CD4-positive, CD25-positive, alpha-beta regulatory T cell (primary cell): Measurements from ENCODE around the gene KANSL3. TPM values are rescaled to one million over a fixed set of nuclear protein-coding genes. Genes with fewer than 3 reads are reported as not detected.

Experiments
- ATAC-seq, 2 donors: fragments of 150-1000 bp; cut with Tn5 transposase; one replicate each; pipeline ENCODE4 v1.10.0; 2021; ENCODE audit warnings: low read depth in 2 of 2, moderate number of reproducible peaks in 2 of 2, moderate library complexity in 1 of 2
- DNase-seq, 3 donors: peaks; one replicate each; pipeline versions ENCODE4 v3.0.0 to v3.0.0-alpha.2; 2012 to 2022; ENCODE audit warnings: mixed read lengths in 1 of 3
- H3K27ac ChIP-seq: one replicate; pipeline ENCODE4 v1.7.0; 2013; ENCODE audit warnings: mild to moderate bottlenecking, low read length; ENCODE audit not compliant: insufficient read depth, poor library complexity, severe bottlenecking
- H3K27me3 ChIP-seq: one replicate; pipeline ENCODE4 v1.7.0; 2013; ENCODE audit warnings: low read length; ENCODE audit not compliant: control insufficient read depth, insufficient read depth
- H3K36me3 ChIP-seq: one replicate; pipeline ENCODE4 v1.7.0; 2013; ENCODE audit warnings: mild to moderate bottlenecking, low read length, moderate library complexity; ENCODE audit not compliant: control insufficient read depth, insufficient read depth
- H3K4me1 ChIP-seq: 2 replicates; pipeline ENCODE4 v1.7.0; 2013; ENCODE audit warnings: mild to moderate bottlenecking, low read length; ENCODE audit not compliant: insufficient read depth, control insufficient read depth, poor library complexity, severe bottlenecking
- H3K4me3 ChIP-seq: one replicate; pipeline ENCODE4 v1.7.0; 2013; ENCODE audit warnings: low read depth, mild to moderate bottlenecking, low read length, moderate library complexity
- H3K9me3 ChIP-seq, 2 experiments: 1 replicate in 1 of 2; 2 replicates in 1 of 2; pipeline ENCODE4 v1.7.0; 2013; ENCODE audit warnings: low read length in 2 of 2, mild to moderate bottlenecking in 1 of 2, moderate library complexity in 1 of 2; ENCODE audit not compliant: control insufficient read depth in 2 of 2
- H3K27ac Mint-ChIP-seq, 3 donors: one replicate each; pipeline ENCODE4 v1.8.0; 2020 to 2022; ENCODE audit warnings: mild to moderate bottlenecking in 3 of 3, mixed read lengths in 3 of 3, moderate library complexity in 2 of 3
- H3K27me3 Mint-ChIP-seq: one replicate; pipeline ENCODE4 v1.8.0; 2022; ENCODE audit warnings: mild to moderate bottlenecking, mixed read lengths
- H3K36me3 Mint-ChIP-seq: one replicate; pipeline ENCODE4 v1.8.0; 2020; ENCODE audit warnings: mixed read lengths
- H3K4me1 Mint-ChIP-seq, 4 donors: one replicate each; pipeline ENCODE4 v1.8.0; 2020 to 2022; ENCODE audit warnings: mixed read lengths in 4 of 4, mild to moderate bottlenecking in 1 of 4
- H3K4me3 Mint-ChIP-seq, 4 donors: one replicate each; pipeline ENCODE4 v1.8.0; 2020 to 2022; ENCODE audit warnings: mild to moderate bottlenecking in 4 of 4, mixed read lengths in 4 of 4, moderate library complexity in 3 of 4
- H3K9me3 Mint-ChIP-seq, 7 donors: one replicate each; pipeline ENCODE4 v1.8.0; 2020 to 2022; ENCODE audit warnings: mixed read lengths in 7 of 7, mild to moderate bottlenecking in 3 of 7, moderate library complexity in 2 of 7
- polyA plus RNA-seq, 4 donors: library from polyadenylated mRNA; unstranded; fragments of 300-500 nt; fragmentation: Illumina TruSeq; gene quantifications; one replicate each; pipeline ENCODE4 v1.2.3, GENCODE V29; 2021
- total RNA-seq: library from RNA; stranded (reverse); gene quantifications from one replicate; pipeline ENCODE4 v1.2.3, GENCODE V29; 2022

KANSL3 gene
- total and polyA plus RNA-seq, 5 donors from 2014 or later: 11.2 to 55.6 (median 13.8) TPM

DNA sequence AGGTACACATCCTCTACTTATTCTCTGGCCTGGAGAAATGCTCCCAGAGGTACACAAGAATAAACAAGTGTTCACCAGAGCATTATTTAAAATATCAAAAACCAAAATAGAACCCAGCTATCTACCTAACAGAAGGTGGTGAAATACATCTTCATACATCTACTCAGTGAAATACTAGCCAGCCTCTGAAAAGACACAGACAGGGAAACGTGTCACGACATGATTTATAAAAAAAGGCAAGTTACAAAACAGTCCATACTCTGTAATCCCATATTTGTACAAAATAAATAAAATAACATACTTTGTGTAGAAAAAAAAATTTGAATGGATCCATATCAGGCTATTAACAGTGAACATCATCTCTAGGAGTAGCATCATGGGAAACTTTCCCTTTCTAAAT, 38.2 kb downstream of the KANSL3 start:
- Histone ChIP-seq H3K4me1 (peaks cover 13% of the 10 kb centered on the region), H3K4me3 (no peak overlapping the region), H3K27me3 (no peaks in the 10 kb centered on the region), H3K27ac (no peak overlapping the region), H3K9me3 (no peaks in the 10 kb centered on the region), H3K36me3 (peaks cover 74% of the 10 kb centered on the region)
- Mint-ChIP-seq H3K4me1 (peaks cover 3 to 27% (median 17%) of the 10 kb centered on the region in 4 donors), H3K9me3 (no peaks in the 10 kb centered on the region), H3K4me3 (no peak overlapping the region), H3K36me3 (peaks cover 55% of the 10 kb centered on the region), H3K27me3 (no peaks in the 10 kb centered on the region), H3K27ac (peak overlapping the region in 1 of 3 donors; percentile 75)
- ATAC-seq: no peak
- no peak for DNase-seq

DNA sequence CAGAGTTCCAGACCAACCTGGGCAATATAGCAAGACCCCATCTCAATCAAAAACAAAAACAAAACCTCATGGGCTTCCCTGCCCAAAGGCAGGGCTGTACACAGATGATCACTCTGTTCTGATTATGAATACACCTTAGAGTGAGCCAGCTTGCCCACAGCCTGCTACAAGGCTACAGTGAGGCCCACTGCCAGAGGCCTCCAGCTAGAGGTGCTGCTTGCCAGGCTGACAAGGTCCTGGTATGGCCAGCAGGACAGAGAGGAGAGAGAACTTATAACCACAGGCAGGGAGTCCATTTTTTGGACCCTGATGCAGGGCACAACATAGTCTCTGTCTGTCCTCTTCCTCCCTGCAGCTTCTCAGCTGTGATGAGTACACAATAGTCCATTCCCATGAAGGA, 41.5 kb downstream of the KANSL3 start:
- Mint-ChIP-seq H3K27me3 (no peaks in the 10 kb centered on the region), H3K27ac (no peak overlapping the region), H3K4me1 (peaks cover 17 to 55% (median 37%) of the 10 kb centered on the region in 4 donors), H3K9me3 (no peaks in the 10 kb centered on the region), H3K36me3 (peaks cover 52% of the 10 kb centered on the region), H3K4me3 (no peak overlapping the region)
- ATAC-seq (no peak), DNase-seq (no peak)
- no peaks in the 10 kb centered on the region for H3K9me3 ChIP-seq
- no peaks in the 10 kb centered on the region for H3K27me3 ChIP-seq
- peaks cover 28% of the 10 kb centered on the region for H3K4me1 ChIP-seq
- no peak overlapping the region for H3K4me3 ChIP-seq
- peaks cover 54% of the 10 kb centered on the region for H3K36me3 ChIP-seq
- H3K27ac ChIP-seq: no peak overlapping the region

DNA sequence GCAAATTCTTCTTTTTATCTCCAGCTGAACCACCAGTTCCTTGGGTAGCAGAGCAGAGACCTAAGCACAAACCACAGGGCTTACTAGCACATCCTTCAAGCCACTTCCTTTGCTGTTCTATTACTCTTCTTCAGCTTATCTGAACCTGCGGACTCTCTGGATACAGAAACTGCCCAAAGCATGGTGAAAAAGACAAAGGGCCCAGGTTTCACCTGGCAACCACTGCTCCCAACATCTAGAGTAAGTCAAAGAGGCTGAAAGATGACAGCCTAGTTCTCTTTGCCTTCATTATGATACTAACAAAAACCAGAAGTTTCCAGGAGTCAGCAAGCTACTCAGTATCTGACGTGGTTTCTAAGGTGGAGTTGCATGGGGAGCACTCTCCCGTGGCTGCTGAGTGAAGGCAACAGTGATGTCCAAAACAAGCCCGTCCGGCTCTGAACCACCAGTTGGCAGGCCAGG, 43.4 kb downstream of the KANSL3 start:
- Mint-ChIP-seq H3K27me3 (no peaks in the 10 kb centered on the region), H3K9me3 (no peaks in the 10 kb centered on the region), H3K4me3 (peak overlapping the region; percentile 38 to 74 (median 56)), H3K4me1 (peaks cover 23 to 46% (median 37%) of the 10 kb centered on the region in 4 donors), H3K36me3 (peaks cover 43% of the 10 kb centered on the region), H3K27ac (peak overlapping the region; percentile 89 to 94 (median 93))
- peak in 2 of 3 donors; percentile 36 to 78 for DNase-seq
- H3K4me1 ChIP-seq: peaks cover 25% of the 10 kb centered on the region
- H3K27ac ChIP-seq: peak overlapping the region; percentile 73
- peak overlapping the region; percentile 60 for H3K4me3 ChIP-seq
- no peaks in the 10 kb centered on the region for H3K9me3 ChIP-seq
- no peaks in the 10 kb centered on the region for H3K27me3 ChIP-seq
- peaks cover 37% of the 10 kb centered on the region for H3K36me3 ChIP-seq
- peak; percentile 90 for ATAC-seq

DNA sequence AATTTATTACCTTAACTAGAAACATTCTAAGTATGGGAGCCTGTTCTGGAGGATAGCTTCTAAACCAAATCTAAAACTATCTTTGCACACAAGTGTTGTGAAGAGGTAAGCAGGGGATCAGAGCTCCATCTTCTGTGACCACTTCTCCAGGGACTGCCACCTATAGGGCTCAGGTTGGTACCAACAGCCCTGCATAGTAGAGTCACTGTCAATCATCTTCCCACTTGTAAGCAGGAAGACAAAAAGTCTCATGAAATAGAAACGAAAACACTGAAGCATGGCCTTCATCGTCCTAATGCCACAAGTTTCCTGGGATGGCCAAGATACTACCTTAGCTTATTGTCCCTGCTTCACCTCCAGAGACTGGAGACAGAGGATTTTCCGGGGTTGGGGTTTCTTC, 43.8 kb downstream of the KANSL3 start:
- peak overlapping the region; percentile 89 to 94 (median 93) for H3K27ac Mint-ChIP-seq
- no peak for DNase-seq
- H3K9me3 Mint-ChIP-seq: no peaks in the 10 kb centered on the region

DNA sequence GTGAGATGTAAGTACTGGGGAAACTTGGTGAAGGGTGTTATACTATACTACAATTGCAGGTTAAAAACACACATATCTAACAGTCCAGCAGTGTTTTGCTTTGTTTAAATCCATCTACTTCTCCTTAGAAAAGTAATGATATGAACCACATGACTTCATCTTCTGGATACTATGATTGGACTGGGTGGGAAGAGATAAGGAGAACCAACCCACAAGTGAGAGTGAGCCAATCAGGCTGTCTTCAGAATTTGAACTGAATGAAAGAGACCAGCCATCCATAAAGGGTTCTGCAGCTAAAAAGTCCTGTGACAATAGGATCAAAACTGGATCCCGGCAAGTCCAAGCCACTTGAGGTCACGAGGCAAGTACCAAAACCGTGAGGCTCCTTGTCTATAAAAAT, 46.6 kb downstream of the KANSL3 start:
- Mint-ChIP-seq H3K4me1 (peaks cover 38 to 52% (median 45%) of the 10 kb centered on the region in 4 donors), H3K4me3 (no peak overlapping the region), H3K36me3 (peaks cover 31% of the 10 kb centered on the region), H3K27ac (peak overlapping the region; percentile 3 to 52 (median 48)), H3K27me3 (no peaks in the 10 kb centered on the region), H3K9me3 (no peaks in the 10 kb centered on the region)
- no peak overlapping the region for H3K4me3 ChIP-seq
- no peaks in the 10 kb centered on the region for H3K9me3 ChIP-seq
- no peaks in the 10 kb centered on the region for H3K27me3 ChIP-seq
- ATAC-seq: no peak
- no peak for DNase-seq
- peaks cover 25% of the 10 kb centered on the region for H3K4me1 ChIP-seq
- peaks cover 18% of the 10 kb centered on the region for H3K36me3 ChIP-seq
- H3K27ac ChIP-seq: no peak overlapping the region

More for the DNA sequence above, 43.8 kb downstream of the KANSL3 start:
- H3K4me3 Mint-ChIP-seq: peak overlapping the region; percentile 38 to 74 (median 56)
- no peaks in the 10 kb centered on the region for H3K27me3 Mint-ChIP-seq
- H3K4me3 ChIP-seq: peak overlapping the region; percentile 60
- H3K4me1 ChIP-seq: peaks cover 25% of the 10 kb centered on the region
- peak; percentile 25 to 29 for ATAC-seq
- peak overlapping the region; percentile 73 for H3K27ac ChIP-seq
- H3K36me3 ChIP-seq: peaks cover 35% of the 10 kb centered on the region
- H3K36me3 Mint-ChIP-seq: peaks cover 39% of the 10 kb centered on the region
- peaks cover 24 to 48% (median 37%) of the 10 kb centered on the region in 4 donors for H3K4me1 Mint-ChIP-seq
- H3K27me3 ChIP-seq: no peaks in the 10 kb centered on the region
- no peaks in the 10 kb centered on the region for H3K9me3 ChIP-seq

DNA sequence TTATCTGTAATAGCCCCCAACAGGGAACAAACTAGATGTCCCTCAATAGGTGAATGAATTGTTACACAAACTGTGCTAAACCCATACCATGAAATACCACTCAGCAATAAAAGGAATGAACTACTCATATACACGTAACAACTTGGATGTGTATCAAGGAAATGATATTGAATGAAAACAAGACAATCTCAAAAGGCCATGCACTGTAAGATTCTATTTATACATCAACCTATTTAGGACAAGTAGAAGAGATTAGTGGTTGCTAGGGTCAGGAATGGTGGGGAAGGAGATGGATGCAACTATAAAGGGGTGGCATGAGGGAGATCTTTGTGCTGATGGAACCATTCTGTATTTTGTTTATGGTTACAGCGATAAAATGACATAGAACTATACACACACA, 47.1 kb downstream of the KANSL3 start:
- H3K4me3 Mint-ChIP-seq: no peak overlapping the region
- Histone ChIP-seq H3K4me3 (no peak overlapping the region), H3K36me3 (peaks cover 16% of the 10 kb centered on the region), H3K4me1 (peaks cover 25% of the 10 kb centered on the region), H3K9me3 (no peaks in the 10 kb centered on the region), H3K27me3 (no peaks in the 10 kb centered on the region), H3K27ac (no peak overlapping the region)
- H3K36me3 Mint-ChIP-seq: peaks cover 31% of the 10 kb centered on the region
- peaks cover 38 to 52% (median 45%) of the 10 kb centered on the region in 4 donors for H3K4me1 Mint-ChIP-seq
- no peaks in the 10 kb centered on the region for H3K9me3 Mint-ChIP-seq
- no peak for ATAC-seq
- DNase-seq: no peak
- H3K27me3 Mint-ChIP-seq: no peaks in the 10 kb centered on the region
- peak overlapping the region in 2 of 3 donors; percentile 3 to 52 for H3K27ac Mint-ChIP-seq

DNA sequence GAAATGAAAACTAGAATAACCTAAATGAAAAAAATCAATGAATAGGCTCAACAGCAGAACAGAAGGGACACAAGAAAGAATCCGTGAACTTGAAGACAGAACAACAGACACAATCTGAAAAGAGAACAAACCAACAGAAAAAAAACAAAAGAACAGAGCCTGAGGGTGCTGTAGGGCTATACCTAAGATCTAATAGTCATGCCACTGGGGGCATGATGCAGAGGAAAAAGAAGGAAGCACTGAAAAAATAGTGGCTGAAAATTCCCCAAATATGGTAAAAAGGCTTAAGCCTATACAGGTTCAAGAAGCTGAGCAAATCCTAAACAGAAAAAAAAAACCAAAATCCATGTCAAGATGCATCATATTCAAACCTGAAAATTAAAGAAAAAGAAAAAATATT, 50.3 kb downstream of the KANSL3 start:
- Mint-ChIP-seq H3K36me3 (peaks cover 21% of the 10 kb centered on the region), H3K9me3 (no peaks in the 10 kb centered on the region), H3K4me3 (no peak overlapping the region)

DNA sequence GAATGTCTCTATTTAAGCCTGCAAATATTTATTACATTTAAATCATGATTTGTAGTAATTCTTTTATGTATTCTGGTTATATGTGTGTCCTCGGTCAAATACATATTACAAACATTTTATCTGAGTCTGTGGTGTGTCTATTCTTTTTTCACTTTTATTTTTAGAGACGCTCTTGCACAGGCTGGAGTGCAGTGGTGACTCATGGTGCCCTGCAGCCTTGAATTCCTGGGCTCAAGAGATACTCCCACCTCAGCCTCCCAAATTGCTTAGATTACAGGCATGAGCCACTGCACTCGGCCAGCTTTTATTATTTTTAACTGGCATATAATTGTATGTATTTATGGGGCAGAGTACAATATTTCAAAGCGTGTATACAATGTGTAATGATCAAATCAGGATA, 54.1 kb downstream of the KANSL3 start:
- H3K36me3 ChIP-seq: no peaks in the 10 kb centered on the region
- Mint-ChIP-seq H3K36me3 (peaks cover 8% of the 10 kb centered on the region), H3K4me3 (no peak overlapping the region), H3K9me3 (no peaks in the 10 kb centered on the region), H3K27ac (no peak overlapping the region), H3K27me3 (no peaks in the 10 kb centered on the region), H3K4me1 (peaks cover 2 to 13% (median 10%) of the 10 kb centered on the region in 4 donors)
- H3K4me1 ChIP-seq: no peaks in the 10 kb centered on the region
- H3K9me3 ChIP-seq: no peaks in the 10 kb centered on the region
- no peaks in the 10 kb centered on the region for H3K27me3 ChIP-seq
- no peak for ATAC-seq
- DNase-seq: no peak
- H3K4me3 ChIP-seq: no peak overlapping the region
- no peak overlapping the region for H3K27ac ChIP-seq

More for the DNA sequence above, 50.3 kb downstream of the KANSL3 start:
- ATAC-seq (no peak), DNase-seq (no peak)
- H3K27ac Mint-ChIP-seq: peak overlapping the region; percentile 13 to 79 (median 53)
- Histone ChIP-seq H3K4me3 (no peak overlapping the region), H3K27ac (no peak overlapping the region), H3K36me3 (peaks cover 6% of the 10 kb centered on the region), H3K4me1 (no peaks in the 10 kb centered on the region), H3K9me3 (no peaks in the 10 kb centered on the region), H3K27me3 (no peaks in the 10 kb centered on the region)
- H3K4me1 Mint-ChIP-seq: peaks cover 13 to 23% (median 22%) of the 10 kb centered on the region in 4 donors
- no peaks in the 10 kb centered on the region for H3K27me3 Mint-ChIP-seq
